ENCODE measurements around the gene SLC6A12. TPM values are rescaled to one million over a fixed set of nuclear protein-coding genes. Genes with fewer than 3 reads are reported as not detected.
A peak's percentile ranks its signal among the peaks of the same experiment; 100 is the strongest.

SLC6A12 gene
- polyA plus RNA-seq, 1 of the 3 experiments (the other 2 are of a cell fraction) = 0.02 TPM

DNA sequence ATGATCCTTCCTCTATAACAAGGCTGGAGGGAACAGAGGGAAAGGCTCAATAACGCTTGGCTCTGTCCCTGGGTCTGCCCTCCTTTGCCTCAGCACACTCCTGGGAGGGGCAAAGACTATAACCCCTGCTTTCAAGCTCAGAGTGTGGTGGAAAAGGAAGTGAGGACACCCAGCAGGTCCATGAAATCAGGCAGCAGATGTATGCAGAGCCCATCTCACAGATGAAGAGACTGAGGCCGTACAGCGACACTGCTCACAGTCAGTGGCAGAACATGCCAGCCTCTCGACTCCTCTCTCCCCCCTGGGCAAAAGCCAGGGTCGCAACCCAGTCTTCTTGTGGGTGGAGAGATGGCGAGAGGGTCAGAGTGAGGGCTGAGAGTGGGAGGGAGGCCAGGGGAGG, 39.8 kb downstream of the SLC6A12 start:
- Histone ChIP-seq H3K27me3 (ENCODE audit: insufficient read depth) (no peaks in the 10 kb centered on the region), H3K4me3 (ENCODE audit: low read depth in 2 of 2, low read length in 1 of 2) (no peak overlapping the region), H4K20me1 (ENCODE audit: insufficient read depth) (no peaks in the 10 kb centered on the region), H3K9me3 (no peaks in the 10 kb centered on the region), H3K79me2 (ENCODE audit: insufficient read depth) (no peaks in the 10 kb centered on the region), H3K36me3 (replicated peaks in 1 of 2; ENCODE audit: control insufficient read depth in 1 of 2, insufficient read depth in 2 of 2, low read length in 1 of 2) (no peaks in the 10 kb centered on the region), H3K4me2 (no peak overlapping the region), H2AFZ (ENCODE audit: low read depth) (no peak overlapping the region), H3F3A (replicated peaks; ENCODE audit: insufficient read depth) (no peaks in the 10 kb centered on the region), H3K27ac (ENCODE audit: low read depth in 2 of 2, low read length in 1 of 2) (peak overlapping the region in 1 of 2 experiments; percentile 32; a peak in 2 of 4 replicates), H3K4me1 (ENCODE audit: control insufficient read depth in 1 of 2, insufficient read depth in 2 of 2, low read depth in 1 of 2, low read length in 1 of 2) (peaks cover 14 to 77% of the 10 kb centered on the region in 2 experiments), H3K9me2 (no peaks in the 10 kb centered on the region), H3K9ac (no peak overlapping the region)
- TF ChIP-seq NFIC (IDR thresholded peaks at IDR 0.05; ENCODE audit: borderline replicate concordance) (no peak), RFX5 (IDR thresholded peaks at IDR 0.05; ENCODE audit: low read length) (no peak), RXRA (IDR thresholded peaks at IDR 0.05; ENCODE audit: borderline replicate concordance, low read depth) (no peak), SIN3A (IDR thresholded peaks at IDR 0.05; ENCODE audit: borderline replicate concordance, low read depth, low read length) (no peak), POLR2AphosphoS5 (IDR thresholded peaks at IDR 0.05; ENCODE audit: low read depth, low read length) (no peak), ELF1 (IDR thresholded peaks at IDR 0.05) (no peak), EP300 (IDR thresholded peaks at IDR 0.05; ENCODE audit: borderline replicate concordance in 1 of 2, low read depth in 1 of 2, low read length in 1 of 2) (no peak), YY1 (IDR thresholded peaks at IDR 0.05; ENCODE audit: low read depth) (no peak), TEAD4 (IDR thresholded peaks at IDR 0.05; ENCODE audit: borderline replicate concordance, insufficient read depth) (no peak), JUND (IDR thresholded peaks at IDR 0.05) (no peak), TCF12 (IDR thresholded peaks at IDR 0.05) (no peak), MXI1 (IDR thresholded peaks at IDR 0.05; ENCODE audit: low read depth, low read length) (no peak), FOXM1 (IDR thresholded peaks at IDR 0.05; ENCODE audit: low read depth) (no peak), EZH2phosphoT487 (IDR thresholded peaks at IDR 0.05; ENCODE audit: borderline replicate concordance, low read depth) (no peak)
- TF ChIP-seq, protein P1, sequence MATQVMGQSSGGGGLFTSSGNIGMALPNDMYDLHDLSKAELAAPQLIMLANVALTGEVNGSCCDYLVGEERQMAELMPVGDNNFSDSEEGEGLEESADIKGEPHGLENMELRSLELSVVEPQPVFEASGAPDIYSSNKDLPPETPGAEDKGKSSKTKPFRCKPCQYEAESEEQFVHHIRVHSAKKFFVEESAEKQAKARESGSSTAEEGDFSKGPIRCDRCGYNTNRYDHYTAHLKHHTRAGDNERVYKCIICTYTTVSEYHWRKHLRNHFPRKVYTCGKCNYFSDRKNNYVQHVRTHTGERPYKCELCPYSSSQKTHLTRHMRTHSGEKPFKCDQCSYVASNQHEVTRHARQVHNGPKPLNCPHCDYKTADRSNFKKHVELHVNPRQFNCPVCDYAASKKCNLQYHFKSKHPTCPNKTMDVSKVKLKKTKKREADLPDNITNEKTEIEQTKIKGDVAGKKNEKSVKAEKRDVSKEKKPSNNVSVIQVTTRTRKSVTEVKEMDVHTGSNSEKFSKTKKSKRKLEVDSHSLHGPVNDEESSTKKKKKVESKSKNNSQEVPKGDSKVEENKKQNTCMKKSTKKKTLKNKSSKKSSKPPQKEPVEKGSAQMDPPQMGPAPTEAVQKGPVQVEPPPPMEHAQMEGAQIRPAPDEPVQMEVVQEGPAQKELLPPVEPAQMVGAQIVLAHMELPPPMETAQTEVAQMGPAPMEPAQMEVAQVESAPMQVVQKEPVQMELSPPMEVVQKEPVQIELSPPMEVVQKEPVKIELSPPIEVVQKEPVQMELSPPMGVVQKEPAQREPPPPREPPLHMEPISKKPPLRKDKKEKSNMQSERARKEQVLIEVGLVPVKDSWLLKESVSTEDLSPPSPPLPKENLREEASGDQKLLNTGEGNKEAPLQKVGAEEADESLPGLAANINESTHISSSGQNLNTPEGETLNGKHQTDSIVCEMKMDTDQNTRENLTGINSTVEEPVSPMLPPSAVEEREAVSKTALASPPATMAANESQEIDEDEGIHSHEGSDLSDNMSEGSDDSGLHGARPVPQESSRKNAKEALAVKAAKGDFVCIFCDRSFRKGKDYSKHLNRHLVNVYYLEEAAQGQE (IDR thresholded peaks at IDR 0.05; ENCODE audit: low read depth, low read length) = no peak
- TF ChIP-seq, protein P2, sequence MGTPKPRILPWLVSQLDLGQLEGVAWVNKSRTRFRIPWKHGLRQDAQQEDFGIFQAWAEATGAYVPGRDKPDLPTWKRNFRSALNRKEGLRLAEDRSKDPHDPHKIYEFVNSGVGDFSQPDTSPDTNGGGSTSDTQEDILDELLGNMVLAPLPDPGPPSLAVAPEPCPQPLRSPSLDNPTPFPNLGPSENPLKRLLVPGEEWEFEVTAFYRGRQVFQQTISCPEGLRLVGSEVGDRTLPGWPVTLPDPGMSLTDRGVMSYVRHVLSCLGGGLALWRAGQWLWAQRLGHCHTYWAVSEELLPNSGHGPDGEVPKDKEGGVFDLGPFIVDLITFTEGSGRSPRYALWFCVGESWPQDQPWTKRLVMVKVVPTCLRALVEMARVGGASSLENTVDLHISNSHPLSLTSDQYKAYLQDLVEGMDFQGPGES (IDR thresholded peaks at IDR 0.05; ENCODE audit: low read depth, low read length) = no peak
- CTCF ChIA-PET = interaction anchor here (1.4 to 3.3 kb wide), 2 partner anchors 17 to 21 kb away, joined by 3 to 17 read pairs; no protein-coding TSS in a partner anchor
- POLR2A ChIA-PET = no interaction called here
- no peak for DNase-seq
- WGBS (ENCODE audit: low lambda C conversion rate) = 87% methylated on average over 6 of the region's 6 CpGs
